GM18505 (cell line): ENCODE measurements around the gene MPP3.

Source experiments
- ATAC-seq: cut with Tn5 transposase; IDR thresholded peaks from one replicate; pipeline ENCODE4 v1.9.1; 2021; ENCODE audit not compliant: unreplicated experiment
- POLR2A ChIP-seq: IDR thresholded peaks from 4 replicates; pipeline ENCODE4 v1.6.1; 2011; ENCODE audit warnings: borderline replicate concordance; ENCODE audit not compliant: insufficient read depth, insufficient read length; ENCODE audit errors: extremely low read depth

The MPP3 gene

DNA sequence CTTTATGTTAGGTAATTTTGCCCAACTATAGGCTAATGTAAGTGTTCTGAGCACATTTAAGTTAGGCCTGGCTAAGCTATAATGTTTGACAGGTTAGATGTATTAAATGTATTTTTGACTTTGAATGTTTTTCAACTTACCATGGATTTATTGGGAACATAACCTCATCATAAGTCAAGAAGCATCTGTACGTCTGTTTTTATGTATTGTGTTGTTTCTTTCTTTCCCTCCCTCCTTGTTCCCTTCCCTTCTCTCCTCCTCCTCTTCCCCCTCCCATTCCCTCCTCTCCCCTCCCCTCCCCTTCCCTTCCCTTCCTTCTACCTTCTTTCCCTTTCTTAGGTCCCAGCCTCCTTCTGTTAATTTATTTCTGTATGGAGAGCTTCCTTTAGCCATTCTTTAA, 43.5 kb downstream of the MPP3 start:
- ATAC-seq: no peak
- TF ChIP-seq POLR2A: no peak

DNA sequence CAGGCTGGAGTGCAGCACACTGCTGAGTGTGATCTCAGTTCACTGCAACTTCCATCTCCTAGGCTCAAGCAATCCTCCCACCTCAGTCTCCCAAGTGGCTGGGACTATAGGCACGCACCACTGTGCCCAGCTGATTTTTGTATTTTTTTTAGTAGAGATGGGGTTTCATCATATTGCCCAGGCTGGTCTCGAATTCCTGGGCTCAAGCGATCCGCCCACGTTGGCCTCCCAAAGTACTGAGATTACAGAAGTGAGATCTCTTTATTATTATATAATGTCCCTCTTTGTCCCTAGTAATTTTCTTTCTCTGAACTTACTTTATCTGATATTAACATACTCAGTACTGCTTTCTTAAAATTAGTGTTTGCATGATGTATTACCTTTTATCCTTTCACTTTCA, 44.4 kb downstream of the MPP3 start:
- ATAC-seq: no peak
- no peak for TF ChIP-seq POLR2A

DNA sequence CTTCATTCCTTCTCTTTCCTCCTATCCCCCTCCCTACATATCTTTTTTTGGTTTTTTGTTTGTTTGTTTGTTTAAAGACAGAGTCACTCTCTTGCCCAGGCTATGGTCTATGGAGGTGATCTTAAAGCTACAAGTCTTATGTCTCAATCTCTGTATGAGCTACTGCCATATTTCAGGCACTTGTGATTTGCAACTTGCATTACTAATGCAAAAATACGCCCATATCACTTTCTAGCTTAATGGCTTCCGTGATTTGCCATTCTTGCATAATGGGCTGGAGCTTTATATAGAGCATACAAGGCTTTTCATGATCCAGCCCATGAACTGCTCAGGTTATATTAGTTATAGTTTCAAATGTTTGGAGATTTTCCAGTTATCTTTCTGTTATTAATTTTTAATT, 45.2 kb downstream of the MPP3 start:
- TF ChIP-seq POLR2A: no peak

DNA sequence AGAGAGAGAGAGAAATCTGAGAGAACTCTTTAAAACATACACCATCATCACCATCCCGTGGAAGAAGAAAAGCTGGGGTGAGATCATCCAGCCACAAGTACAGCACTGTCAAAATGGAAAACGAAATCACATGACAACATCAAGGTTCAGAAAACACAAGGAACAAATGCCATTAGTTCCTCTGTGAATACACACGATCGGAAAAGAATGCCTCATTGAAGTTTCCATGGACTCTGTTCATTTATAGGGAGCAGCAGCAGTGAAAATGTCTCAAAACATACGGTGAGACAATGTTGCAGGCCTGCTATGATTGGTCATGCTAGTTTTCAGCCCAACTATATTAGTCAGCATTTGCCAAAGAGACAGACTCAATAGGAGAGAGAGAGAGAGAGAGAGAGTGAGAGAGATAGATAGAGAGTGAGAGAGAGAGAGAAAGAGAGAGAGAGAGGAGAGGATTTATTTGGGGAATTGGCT, 48.3 kb downstream of the MPP3 start:
- ATAC-seq: no peak
- no peak for TF ChIP-seq POLR2A

More for the DNA sequence above, 45.2 kb downstream of the MPP3 start:
- ATAC-seq: no peak

DNA sequence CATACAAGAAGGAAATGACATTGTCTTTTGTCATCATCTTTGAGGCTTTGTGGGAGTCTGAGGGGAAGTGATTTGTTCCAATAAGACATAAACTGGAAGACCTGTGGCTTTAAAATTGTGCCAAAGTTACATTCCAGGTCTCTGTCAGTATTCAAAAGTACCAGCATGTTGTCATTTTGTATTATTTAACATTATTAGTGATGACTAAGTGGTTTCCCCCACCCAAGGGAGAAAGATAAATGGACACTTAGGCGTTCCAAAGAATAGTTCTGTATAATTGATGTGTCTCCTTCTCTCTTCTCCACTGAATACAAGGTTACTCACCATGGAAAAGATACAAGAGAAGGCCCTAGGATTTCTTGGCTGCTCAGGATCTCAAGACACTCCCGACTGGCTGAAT, 48.9 kb downstream of the MPP3 start:
- TF ChIP-seq POLR2A: no peak
- ATAC-seq: no peak

DNA sequence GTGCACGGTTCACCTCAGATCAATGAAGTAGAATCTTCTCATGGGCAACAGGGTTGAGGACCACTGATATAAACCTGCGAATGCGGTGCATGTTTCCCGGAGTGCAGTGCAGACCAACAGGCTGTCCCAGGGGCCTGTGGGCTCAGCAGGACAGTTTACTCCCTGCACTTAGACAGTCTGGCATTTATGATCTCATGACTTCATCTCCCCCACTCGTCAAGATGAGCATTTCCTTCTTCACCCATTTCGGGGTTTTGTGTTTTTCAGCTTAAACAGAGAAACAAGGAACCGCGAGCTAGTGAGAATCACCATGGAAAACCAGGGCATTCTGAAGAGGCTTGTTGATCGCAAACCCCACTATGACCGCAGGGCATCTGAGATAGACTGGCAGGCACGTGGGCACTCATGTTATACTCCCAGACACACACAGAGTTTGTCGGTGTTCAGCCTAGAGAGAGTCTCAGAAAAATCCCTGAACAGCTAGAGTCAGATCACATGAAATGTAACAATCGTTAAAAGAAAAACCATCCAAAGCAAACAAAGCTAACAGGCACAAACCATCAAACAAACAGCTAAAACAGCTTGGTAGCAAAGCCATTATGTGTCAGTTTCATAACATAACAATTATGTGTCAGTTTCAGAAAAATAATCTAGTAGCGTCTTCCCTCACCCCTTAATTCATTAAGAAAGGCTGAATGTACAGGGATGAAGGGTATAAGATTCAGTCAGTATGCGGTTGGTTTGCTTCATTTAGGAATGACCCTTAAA, 49.8 kb downstream of the MPP3 start:
- no peak for TF ChIP-seq POLR2A
- ATAC-seq: no peak

DNA sequence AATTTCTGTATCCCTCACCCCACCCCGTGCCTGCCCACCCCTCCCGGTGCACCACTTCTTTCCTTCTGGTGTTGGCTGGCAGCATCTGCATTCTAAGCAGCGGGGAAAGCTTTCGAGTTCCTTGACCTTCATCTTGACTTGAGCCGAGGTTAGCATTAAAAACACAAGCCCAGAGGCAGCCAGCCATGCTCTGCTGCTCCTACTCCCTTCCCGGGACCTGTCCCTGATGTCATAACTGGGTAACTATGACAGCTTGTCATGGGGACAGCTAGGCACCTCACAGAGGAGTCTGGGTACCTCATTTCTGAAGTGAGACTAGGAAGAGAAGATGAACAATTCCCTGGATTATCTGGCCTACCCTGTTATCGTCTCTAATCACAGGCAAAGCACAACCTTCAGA, 52.8 kb downstream of the MPP3 start, which contains the start of gene CFAP97D1:
TSS of gene CFAP97D1 (plus strand) at position 301 of the 400 bp plus-strand sequence. CDS start at position 329, 28 bp downstream.
- no peak for TF ChIP-seq POLR2A
- ATAC-seq: no peak

DNA sequence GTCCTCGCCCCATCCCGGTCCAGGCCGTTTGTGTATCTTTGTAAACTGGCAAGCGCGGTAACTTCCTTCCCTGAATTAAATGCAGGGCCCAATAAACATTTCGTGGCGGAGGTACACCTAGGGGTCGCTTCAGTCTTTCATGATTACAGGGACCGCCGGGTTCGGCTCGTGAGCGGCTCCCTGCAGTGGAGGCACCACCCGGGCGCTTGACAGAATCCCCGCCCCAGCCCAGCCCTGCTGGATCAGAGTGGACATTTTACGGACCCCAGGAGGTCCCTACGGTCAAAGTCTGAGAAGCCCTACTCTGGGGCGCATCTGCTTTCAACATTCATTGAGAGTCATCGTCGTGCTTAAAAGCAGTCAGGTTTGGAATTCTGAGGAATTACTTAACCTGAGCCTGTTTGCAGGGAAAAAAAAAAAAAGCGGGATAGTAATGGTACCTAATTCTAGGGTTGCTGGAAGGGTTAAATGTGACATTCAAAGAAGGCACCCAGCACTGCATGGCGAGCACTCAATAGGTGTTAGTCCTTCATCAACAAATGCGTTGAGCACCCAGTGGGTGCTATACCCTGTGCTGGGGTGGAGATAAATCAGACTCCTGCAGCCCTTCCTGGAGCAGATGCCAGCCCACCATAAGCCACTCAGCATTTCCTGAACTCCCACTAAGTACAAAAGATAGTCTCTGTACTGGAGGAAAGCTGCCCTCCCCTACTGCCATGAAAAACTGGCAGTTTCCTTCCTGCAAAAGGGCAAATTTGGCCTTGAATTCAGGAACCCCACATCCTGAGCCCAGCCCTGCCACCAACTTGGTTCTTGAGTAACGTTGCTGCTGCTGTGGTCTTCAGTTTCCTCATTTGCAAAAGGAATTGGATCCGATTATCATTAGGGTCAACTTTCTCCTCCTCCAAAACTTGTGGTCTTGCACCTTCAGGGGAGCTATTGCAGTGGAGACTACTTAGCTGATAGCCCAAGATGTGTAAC, 53.5 kb downstream of the MPP3 start:
- TF ChIP-seq POLR2A: no peak
- peak; percentile 15 for ATAC-seq

DNA sequence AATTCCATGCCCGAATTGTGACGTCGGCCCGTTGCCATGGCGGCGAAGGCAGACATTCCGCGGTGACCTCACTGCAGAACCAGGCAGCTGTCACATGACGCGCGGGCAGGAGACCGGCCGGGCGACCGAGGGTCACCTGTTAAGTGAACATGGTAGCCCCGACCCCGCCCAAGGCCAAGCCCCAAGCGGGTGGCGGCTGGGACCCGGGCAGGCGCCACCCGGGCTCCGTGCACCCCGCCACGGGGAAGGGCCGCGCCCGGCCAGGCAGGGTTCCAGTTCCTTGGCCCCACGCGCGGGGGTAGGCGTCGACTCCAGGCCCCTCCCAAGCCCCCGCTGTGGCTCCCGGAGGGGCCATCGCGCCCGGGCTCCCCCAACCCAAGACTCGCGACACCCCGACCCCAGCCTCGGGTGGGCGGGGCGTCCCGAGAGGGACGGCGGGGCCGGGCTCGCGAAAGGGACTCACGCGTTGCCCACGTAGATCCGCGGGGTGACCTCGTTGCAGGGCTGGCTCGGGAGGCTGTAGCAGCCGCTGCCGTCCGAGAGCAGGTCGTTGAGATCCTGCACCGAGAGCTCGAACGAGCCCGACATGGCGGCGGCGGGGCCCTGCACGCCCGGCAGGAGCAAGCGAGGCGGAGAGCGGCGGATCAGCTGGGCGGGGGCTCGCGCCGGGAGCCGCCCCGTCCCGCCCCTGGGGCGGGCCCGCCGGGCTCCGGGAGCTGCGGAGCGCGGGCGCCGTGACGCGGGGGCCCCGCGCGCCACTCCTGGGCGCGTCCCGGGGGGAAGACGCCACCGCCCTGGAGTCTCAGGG, 54.4 kb downstream of the MPP3 start, which contains the start of gene DUSP3:
TSS of gene DUSP3 (minus strand) at position 641 of the 808 bp plus-strand sequence. CDS start at position 588, 53 bp downstream.
- peak; percentile 77 for ATAC-seq
- peak; percentile 55 for TF ChIP-seq POLR2A

DNA sequence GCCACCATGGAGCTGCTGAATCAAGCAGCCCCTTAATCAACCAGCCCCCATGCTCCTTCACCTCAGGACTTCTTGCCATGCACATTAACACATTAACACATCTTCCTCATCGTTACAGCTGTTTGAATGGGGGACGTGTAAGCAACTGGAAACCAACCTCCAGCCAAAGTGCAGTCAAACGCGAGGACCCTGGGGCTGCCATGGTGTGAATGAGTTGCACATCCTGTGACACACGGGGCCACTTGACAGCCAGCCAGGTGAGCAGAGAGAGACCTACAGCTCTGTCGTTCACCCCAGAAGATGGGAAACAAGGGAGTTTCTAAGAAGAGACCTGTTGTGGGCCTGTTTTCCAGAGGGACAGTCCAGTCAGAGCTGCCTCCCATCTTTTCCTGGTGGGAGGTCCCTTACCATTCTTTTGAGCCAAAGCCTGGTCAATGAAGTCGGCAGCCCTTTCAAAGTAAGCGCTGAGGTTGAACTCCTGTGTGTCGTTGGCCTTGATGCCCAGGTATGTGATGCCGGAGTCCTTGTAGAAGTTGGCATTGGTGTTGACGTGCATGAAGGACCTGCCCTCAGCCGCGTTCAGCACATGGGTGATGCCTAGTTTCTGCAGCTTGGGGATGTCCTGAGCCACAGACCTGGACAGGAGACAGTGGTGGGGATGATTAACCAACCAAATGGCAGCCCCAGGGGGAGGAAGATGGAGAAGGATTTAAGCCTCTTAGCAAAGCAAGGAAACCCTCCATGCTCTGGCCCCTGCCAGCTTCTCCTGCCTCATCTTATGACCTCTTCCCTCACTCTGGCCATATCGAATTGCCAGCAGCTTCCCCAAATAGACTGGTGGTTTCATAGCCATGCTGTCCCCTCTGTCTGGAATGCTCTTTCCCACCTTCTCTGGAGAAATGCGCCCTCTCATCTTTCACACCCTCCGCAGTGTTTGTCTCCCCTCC, 58.4 kb downstream of the MPP3 start:
- no peak for TF ChIP-seq POLR2A
- no peak for ATAC-seq

DNA sequence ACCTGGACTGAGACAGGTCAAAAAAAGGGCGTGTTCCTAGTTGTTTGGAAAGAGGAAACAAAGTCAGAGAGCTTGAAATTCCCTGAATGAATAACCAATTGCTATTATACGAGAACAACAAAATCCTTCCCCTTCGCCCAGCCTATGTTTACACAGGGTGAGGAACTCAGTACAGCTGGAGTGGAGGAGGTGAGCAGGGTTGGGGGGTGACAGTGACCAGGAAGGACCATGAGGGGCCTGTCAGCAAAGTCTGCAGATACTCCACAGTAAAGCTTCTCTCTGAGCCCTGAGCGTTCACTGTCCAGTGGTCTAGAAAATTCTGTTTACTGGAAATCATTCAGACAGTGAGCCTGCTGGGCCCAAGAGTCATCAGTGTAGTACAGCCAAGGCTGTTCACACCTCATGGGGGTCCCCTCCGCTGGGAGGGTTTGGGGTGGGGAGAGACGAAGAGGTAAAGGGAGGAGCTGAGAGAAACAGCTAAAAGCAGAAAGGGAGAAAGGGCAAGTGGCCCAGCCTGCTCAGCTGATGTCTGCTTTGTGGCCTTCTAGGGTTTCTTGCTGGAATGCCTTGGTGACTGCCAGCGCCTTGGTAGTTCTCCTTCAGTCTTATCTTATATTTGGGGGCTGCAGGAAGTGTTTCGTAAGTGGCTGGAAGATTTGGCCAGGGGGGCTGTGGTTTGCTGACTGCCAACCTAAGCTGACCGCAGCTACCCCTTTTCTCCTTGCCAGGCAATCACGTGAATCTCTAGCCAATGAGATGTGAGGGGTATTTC, 59.9 kb downstream of the MPP3 start:
- no peak for ATAC-seq
- no peak for TF ChIP-seq POLR2A

DNA sequence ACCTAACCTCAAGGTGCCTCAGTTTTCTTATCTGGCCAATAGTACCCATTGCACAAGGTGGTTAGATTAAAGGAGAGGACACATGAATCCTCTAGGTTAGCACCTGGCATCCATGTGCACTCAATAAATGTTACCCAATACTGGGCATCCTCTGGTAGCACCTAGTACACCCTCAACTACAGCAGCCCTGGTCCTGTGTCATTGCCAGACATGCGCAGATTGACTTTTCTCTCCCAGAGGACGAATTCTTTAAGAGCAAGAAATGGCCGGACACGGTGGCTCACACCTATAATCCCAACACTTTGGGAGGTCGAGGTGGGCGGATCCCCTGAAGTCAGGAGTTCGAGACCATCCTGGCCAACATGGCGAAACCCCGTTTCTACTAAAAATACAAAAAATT, 61.5 kb downstream of the MPP3 start:
- TF ChIP-seq POLR2A: no peak
- ATAC-seq: no peak

DNA sequence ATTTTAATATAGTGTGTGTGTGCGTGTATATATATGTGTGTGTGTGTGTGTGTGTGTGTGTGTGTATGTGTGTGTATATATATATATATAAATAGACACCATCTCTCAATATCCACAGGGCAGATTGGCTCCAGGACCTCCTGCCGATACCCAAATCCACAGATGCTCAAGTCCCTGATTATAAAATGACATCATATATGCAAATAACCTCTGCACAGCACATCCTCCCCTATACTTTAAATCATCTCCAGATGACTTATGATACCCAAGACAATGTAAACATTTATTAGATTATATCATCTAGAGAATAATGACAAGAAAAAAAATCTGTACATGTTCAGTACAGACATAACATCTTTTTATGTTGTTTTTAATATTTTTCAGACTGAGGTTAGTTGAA, 62.0 kb downstream of the MPP3 start:
- no peak for TF ChIP-seq POLR2A
- ATAC-seq: no peak
